Head of caudate nucleus (tissue), 42 donors: ENCODE results near the gene KPNA3.
"Not testable (repeated sequence)": the region's sequence is repeated elsewhere in the genome, so short reads cannot be mapped to it uniquely, and the experiment has no call there.

ENCODE experiments used
- DNase-seq, 42 donors: peaks; one replicate each; pipeline versions ENCODE4 v3.0.0 to v3.0.0-alpha.2; 2020 to 2021; ENCODE audit warnings: mixed read lengths in 7 of 42
- intact Hi-C: fragments of 100-400 bp; cut with DNase I; formaldehyde crosslinking; loops from one replicate; pipeline ENCODE4 v1.15.0; 2022

Gene KPNA3

GRCh38 chr13:49811527-49811908 lies 19.0 kb upstream of the KPNA3 start:
- intact Hi-C loops = no loop called here
- DNase-seq = no peak

DNA sequence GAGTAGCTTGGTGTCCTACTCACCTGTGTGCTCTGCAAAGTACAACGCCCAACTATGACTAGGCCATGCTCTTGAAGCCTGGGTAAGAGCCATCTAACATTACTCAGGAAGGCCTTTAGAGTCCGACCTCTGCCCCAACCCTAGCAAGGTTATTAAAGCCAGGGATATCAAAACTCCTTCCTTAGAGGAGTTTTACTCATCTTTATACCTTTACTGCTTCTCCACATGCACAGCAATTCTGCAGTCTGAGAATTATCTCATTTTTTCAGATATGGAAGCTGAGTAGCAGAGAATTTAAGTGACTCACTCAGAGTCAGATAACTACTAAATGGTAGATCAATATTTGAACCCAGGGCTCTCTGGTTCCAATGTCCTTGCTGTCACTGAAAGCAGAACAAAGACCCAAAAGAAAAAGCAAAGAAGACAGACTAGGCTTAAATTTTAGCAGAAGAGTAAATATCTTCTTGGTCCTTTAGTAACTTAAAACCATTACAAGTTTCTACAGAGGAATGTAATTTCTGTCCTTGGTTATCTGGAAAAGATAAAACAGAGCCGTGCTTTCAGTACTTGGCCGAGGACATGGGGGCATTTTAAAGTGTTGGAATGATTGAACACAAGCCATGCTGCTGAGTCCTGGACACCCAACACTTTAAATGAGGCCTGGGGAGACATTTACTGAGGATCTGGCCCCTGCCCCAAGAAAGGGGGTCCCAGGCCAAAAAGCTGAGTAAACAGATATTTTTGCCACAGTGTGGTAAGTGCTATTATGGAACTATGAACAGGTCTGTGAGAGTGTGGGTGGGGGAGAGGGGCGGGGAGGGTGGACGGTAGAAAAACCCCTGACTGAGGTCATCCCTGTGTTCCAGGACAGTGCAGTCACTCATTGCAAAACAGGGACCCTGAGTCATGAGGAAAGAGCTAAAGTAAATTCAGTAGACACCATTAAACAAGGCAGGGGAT lies 18.4 kb upstream of the KPNA3 start:
- DNase-seq = no peak
- intact Hi-C loops = no loop called here

DNA sequence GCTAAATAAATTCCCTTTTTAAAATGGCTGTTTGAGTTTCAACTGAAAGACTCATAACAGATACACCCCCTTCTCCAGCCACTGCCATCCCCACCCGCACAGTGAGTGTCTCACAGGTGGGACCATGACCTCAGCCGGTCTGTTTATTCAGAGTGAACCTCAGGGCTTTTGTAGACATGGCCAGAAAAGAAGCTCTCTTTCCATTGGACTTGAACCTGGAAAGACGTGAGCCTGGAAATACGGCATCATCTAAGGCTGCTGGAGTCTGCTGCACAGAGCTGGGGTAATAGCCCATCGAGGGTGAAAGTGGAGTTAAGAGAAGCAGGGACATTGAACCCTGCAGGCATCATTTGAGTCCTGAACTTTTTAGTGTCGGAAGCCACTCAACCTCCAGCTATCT lies 15.2 kb upstream of the KPNA3 start:
- DNase-seq = no peak
- intact Hi-C loops = no loop called here

DNA sequence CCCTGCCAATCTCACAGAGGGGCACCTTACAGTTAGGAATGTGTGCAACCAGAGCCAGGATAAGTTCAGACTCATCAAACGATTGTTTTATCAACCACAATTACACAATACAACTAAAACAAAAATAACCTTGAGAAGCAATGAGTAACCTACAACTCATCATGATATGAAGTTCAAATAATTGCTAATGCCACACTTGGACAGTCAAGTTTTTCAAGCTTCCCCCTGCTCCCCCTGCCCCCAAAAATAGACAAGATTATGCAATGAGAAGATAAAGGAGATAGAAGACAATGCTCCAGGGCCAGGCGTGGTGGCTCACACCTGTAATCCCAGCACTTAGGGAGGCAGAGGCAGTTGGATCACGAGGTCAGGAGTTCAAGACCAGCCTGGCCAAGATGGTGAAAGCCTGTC lies 13.6 kb upstream of the KPNA3 start:
- no peak for DNase-seq
- intact Hi-C loops = no loop called here

DNA sequence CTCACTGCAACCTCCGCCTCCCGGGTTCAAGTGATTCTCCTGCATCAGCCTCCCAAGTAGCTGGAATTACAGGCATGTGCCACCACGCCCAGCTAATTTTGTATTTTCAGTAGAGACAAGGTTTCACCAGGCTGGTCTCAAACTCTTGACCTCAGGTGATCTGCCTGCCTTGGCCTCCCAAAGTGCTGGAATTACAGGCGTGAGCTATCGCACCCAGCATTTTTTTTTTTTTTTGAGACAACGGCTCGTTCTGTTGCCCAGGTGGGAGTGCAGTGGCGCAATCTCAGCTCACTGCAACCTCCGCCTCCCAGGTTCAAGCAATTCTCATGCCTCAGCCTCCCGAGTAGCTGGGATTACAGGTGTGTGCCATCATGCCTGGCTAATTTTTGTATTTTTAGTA lies 10.6 kb upstream of the KPNA3 start:
- DNase-seq, intact Hi-C loops: not testable (repeated sequence)

GRCh38 chr13:49802426-49802825 lies 9.9 kb upstream of the KPNA3 start:
- no peak for DNase-seq
- intact Hi-C loops = no loop called here

DNA sequence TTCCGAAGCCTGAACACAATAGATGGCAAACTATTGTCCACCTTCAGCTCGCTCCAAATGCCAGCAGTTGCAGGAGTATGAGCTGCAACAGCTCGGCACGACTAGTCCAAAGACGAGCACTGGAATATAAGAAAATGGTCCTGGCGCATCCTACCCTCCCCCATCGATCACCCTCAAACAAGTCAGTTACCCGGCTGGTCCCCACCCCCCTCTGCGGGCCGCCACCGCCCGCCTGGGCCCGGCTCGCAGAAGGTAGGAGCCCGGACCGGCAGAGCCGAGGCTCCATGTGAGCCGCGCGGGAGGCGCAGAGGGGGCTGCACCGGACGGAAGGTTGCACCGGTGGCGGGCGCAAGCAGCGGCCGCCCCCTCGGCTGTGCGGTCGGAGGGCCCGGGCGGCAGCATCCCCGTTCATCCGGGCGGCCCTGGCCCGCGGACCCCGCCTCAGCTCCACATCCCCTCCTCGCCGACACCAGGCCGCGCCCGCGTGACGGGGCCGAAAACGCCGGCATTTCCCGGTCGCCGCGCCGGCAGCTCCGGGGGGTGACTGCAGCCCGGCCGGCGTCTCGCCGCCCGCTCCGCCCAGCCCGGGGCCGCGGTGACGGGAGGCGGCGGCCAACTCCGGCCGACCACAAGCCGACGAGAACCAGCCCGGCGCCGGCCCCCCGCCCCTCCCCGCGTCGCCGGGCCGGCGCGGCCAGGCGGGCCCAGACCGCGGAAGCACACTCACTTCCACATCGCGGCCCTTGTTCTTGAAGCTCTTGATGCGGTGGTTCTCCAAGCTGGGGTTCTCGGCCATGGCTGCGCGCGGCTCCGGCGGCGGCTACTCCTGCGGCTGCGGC lies 552 bp downstream of the KPNA3 start:
- intact Hi-C loops = loop anchor here (5.0 to 10.0 kb wide), 3 partner anchors 117 to 1120 kb away; no protein-coding TSS in a partner anchor
- peak; percentile 5 to 67 (median 47) for DNase-seq

GRCh38 chr13:49791315-49791710 lies 1.2 kb downstream of the KPNA3 start:
- peak in 18 of 42 donors; percentile 2 to 51 (median 19) for DNase-seq

GRCh38 chr13:49789968-49790367 lies 2.5 kb downstream of the KPNA3 start:
- no peak for DNase-seq
- intact Hi-C loops = loop anchor here (5.0 to 10.0 kb wide), 3 partner anchors 115 to 1122 kb away; no protein-coding TSS in a partner anchor

More at GRCh38 chr13:49791315-49791710, 1.2 kb downstream of the KPNA3 start:
- intact Hi-C loops = loop anchor here (5.0 to 10.0 kb wide), 3 partner anchors 117 to 1121 kb away; no protein-coding TSS in a partner anchor

DNA sequence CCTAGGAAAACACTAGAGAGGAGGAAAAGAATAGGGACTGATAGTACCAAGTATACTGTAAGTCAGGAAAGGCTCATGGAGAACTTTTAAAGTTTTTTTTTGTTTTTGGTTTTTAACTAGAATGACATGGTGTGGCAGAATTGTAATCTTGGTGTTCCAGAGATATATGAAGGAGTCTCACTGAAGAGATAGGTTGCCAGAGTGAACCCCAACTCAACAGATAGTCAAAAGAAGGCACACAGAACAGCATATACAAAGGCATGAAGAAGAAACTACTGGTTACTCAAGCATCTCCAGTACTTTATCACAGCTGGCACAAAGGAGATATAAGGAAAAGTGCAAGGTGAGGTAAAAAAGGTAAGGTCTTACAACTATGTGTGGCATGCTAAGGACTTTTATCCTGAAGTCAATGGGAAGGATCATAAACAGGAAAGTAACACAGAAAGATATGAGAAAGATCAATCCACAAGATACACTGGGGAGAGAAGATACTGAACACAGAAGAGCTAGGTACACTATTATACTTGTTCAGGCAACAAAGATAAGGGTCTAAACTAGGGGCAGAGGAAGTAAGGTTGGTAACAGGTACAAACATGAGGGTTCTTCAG lies 6.0 kb downstream of the KPNA3 start:
- intact Hi-C loops = no loop called here

GRCh38 chr13:49784886-49785570 lies 7.5 kb downstream of the KPNA3 start:
- intact Hi-C loops = no loop called here
- no peak for DNase-seq

More for the DNA sequence above, 6.0 kb downstream of the KPNA3 start:
- no peak for DNase-seq

GRCh38 chr13:49783865-49784264 lies 8.6 kb downstream of the KPNA3 start:
- no peak for DNase-seq
- intact Hi-C loops = no loop called here

DNA sequence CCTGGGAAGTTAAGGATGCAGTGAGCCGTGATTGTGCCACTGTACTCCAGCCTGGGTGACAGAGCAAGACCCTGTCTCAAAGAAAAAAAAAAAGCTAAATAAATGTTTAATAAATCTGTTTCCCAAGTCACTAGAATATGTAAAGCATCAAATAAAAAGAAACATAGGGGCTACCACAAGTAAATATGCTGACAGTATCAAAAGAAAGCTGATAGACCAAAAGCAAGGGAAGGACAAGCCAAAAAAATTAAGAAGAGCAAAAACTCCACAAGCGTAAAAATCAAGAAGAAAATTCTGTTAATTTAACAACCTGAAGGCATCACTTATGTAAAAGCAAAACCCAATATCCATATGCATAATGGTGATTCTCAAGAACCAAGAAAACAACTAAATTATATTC lies 9.7 kb downstream of the KPNA3 start:
- intact Hi-C loops = no loop called here
- DNase-seq = no peak

- no peak for DNase-seq
- intact Hi-C loops = no loop called here
Measured at GRCh38 chr13:49781806-49782205, 10.7 kb downstream of the KPNA3 start.

GRCh38 chr13:49779721-49780120 lies 12.8 kb downstream of the KPNA3 start:
- intact Hi-C loops = no loop called here
- DNase-seq = peak in 1 of 42 donors; percentile 12

DNA sequence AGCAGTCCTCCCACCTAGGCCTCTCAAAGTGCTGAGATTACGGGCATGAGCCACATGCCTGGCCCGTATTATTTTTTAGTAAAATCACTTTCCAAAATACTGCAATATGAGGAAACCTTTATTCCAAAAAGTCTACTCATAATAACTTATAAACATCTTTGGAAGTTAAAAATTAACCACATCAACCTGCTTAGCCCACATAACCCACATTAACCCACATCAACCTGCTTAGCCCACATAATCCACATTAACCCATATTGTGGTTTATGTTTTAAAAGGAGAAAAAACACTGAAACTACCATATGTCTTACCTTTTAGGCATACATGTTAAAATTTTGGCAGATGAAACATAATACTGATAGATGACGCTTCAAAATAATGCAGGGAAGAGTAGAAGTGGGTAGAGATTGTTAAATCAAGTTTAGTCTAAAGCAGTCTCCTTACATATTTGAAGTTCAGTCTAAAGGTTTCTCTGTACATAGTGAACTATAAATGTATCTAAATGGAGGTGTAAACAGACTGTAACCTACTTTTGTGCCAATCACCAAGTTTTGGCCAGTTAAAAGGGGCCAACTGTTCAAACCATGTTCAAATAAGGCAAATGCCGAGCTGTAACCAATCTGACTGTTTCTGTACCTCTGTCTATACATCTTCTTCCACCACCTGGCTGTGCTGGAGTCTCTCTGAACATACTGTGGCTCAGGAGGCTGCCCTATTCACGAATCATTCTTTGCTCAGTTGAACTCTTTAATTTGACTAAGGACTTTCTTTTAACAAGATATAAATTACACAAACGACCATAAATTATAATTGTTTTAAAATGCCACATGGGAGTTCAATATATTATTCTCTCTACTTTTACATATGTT lies 14.5 kb downstream of the KPNA3 start:
- no peak for DNase-seq
- intact Hi-C loops = no loop called here

DNA sequence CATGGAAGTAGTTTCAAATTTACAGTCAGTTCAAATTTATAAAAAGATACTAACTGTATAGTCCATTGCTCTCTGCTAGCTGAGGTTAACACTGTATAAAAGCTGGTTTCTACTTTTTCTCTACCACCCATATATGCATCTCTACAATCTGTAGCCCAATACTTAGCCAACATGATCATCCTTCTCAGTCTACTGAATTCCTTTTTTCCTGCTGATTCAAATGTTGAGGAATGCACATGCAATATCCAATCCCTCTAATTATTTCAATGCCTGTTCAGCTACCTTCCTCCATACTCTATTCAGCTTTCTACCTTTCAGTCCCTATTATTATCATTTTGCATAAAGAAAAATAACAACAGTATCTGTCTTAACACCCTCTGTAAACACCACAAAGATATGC lies 15.6 kb downstream of the KPNA3 start:
- intact Hi-C loops = no loop called here
- no peak for DNase-seq
